BJ (cell line): ENCODE measurements around the gene R3HCC1L. TPM values are rescaled to one million over a fixed set of nuclear protein-coding genes. Genes with fewer than 3 reads are reported as not detected.

Experiments used
- CTCF ChIA-PET: fragments of 350-600 bp; formaldehyde crosslinking; extraction: SDS; loops from one replicate; lab custom pipeline; 2021; ENCODE audit warnings: antibody characterized with exemption, inconsistent platforms; lab: Yijun Ruan, JAX
- POLR2A ChIA-PET: fragments of 300-600 bp; sonication (Branson Sonifier 250); formaldehyde crosslinking; extraction: SDS; loops from one replicate; lab custom pipeline; 2021; ENCODE audit warnings: antibody characterized with exemption; lab: Charles Lee
- DNase-seq: peaks from one replicate; pipeline ENCODE4 v3.0.0-alpha.2; 2011; ENCODE audit warnings: low read depth
- H3K27me3 ChIP-seq: 2 replicates; pipeline ENCODE4 v1.6.0; 2011; ENCODE audit warnings: low read length; ENCODE audit not compliant: control insufficient read depth, insufficient read depth
- H3K36me3 ChIP-seq: 2 replicates; pipeline ENCODE4 v1.5.1; 2011; ENCODE audit warnings: low read length; ENCODE audit not compliant: control insufficient read depth, insufficient read depth
- H3K4me3 ChIP-seq: 2 replicates; pipeline ENCODE4 v1.5.1; 2011; ENCODE audit warnings: low read depth, mild to moderate bottlenecking, control low read depth, low read length
- CTCF ChIP-seq: IDR thresholded peaks from 2 replicates; pipeline ENCODE4 v1.5.1; 2011; ENCODE audit warnings: low read depth, mild to moderate bottlenecking, control low read depth, inconsistent platforms, low read length, moderate library complexity; ENCODE audit not compliant: insufficient read depth
- polyA plus RNA-seq: library from polyadenylated mRNA; depleted of rRNA; stranded (reverse); fragments of >200 nt; gene quantifications from 2 replicates; pipeline ENCODE4 v1.2.3, GENCODE V29; 2011

Gene R3HCC1L
- polyA plus RNA-seq, 1 experiment: 5.6 TPM

- ChIA-PET CTCF (no interaction called here), POLR2A (no interaction called here)
- TF ChIP-seq CTCF: no peak
- no peak for DNase-seq
- Histone ChIP-seq H3K36me3 (no peaks in the 10 kb centered on the region), H3K4me3 (no peak overlapping the region), H3K27me3 (no peaks in the 10 kb centered on the region; the same call in 1 of the 2 replicates)
Observed at GRCh38 chr10:98098247-98098646, 36.2 kb upstream of the R3HCC1L start.

GRCh38 chr10:98100476-98100875, 34.0 kb upstream of the R3HCC1L start:
- TF ChIP-seq CTCF: no peak
- POLR2A ChIA-PET: no interaction called here
- H3K36me3 ChIP-seq: no peaks in the 10 kb centered on the region
- no peak for DNase-seq
- no peak overlapping the region for H3K4me3 ChIP-seq
- H3K27me3 ChIP-seq: no peaks in the 10 kb centered on the region; the same call in 1 of the 2 replicates
- CTCF ChIA-PET: no interaction called here

GRCh38 chr10:98101366-98101765, 33.1 kb upstream of the R3HCC1L start:
- CTCF ChIA-PET: no interaction called here
- POLR2A ChIA-PET: no interaction called here
- Histone ChIP-seq H3K27me3 (no peaks in the 10 kb centered on the region; the same call in 1 of the 2 replicates), H3K4me3 (no peak overlapping the region), H3K36me3 (no peaks in the 10 kb centered on the region)
- TF ChIP-seq CTCF: no peak
- no peak for DNase-seq

DNA sequence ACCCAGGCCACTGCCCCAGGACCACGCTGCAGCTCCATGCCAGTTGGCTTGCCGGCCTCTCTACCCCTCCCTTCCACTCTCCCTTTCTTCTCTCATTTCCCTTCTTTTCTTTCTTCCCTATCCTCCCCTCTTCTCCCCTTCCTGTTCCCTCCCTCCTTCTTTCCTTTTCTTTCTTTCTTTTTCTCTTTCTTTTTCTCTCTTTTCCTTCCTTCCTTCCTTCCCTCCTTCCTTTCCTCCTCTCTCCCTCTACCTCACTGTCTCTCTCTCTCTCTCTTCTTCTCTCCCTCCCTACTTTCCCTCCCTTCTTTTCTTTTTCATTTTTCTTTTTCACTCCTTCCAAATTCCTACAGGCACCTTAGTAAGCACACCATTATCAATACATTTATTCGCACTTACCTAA, 30.3 kb upstream of the R3HCC1L start:
- H3K36me3 ChIP-seq: no peaks in the 10 kb centered on the region
- DNase-seq: no peak
- no peak overlapping the region for H3K4me3 ChIP-seq
- ChIA-PET POLR2A (no interaction called here), CTCF (no interaction called here)
- no peaks in the 10 kb centered on the region; the same call in 1 of the 2 replicates for H3K27me3 ChIP-seq
- TF ChIP-seq CTCF: no peak

GRCh38 chr10:98106531-98106930, 27.9 kb upstream of the R3HCC1L start:
- Histone ChIP-seq H3K36me3 (no peaks in the 10 kb centered on the region), H3K4me3 (no peak overlapping the region), H3K27me3 (no peaks in the 10 kb centered on the region)
- DNase-seq: no peak
- CTCF ChIA-PET: no interaction called here
- TF ChIP-seq CTCF: no peak
- POLR2A ChIA-PET: no interaction called here
